Effector memory CD4-positive, alpha-beta T cell (primary cell): ENCODE measurements around the gene PCDH9.

Source experiments
- DNase-seq, 3 donors: peaks; one replicate each; pipeline ENCODE4 v3.0.0-alpha.2; 2020
- H3K27ac ChIP-seq: 2 replicates; pipeline ENCODE4 v1.7.0; 2013; ENCODE audit warnings: mild to moderate bottlenecking, low read length, moderate library complexity; ENCODE audit not compliant: insufficient read depth, poor library complexity, severe bottlenecking
- H3K27me3 ChIP-seq: replicated peaks from 2 replicates; pipeline ENCODE4 v1.7.0; 2013; ENCODE audit warnings: mild to moderate bottlenecking, low read length; ENCODE audit not compliant: insufficient read depth, control insufficient read depth, poor library complexity, severe bottlenecking
- H3K36me3 ChIP-seq: 2 replicates; pipeline ENCODE4 v1.7.0; 2013; ENCODE audit warnings: mild to moderate bottlenecking, low read length, moderate library complexity; ENCODE audit not compliant: control insufficient read depth, insufficient read depth
- H3K4me1 ChIP-seq: 2 replicates; pipeline ENCODE4 v1.7.0; 2013; ENCODE audit warnings: low read length, mild to moderate bottlenecking; ENCODE audit not compliant: control insufficient read depth, insufficient read depth, poor library complexity, severe bottlenecking
- H3K4me3 ChIP-seq: 2 replicates; pipeline ENCODE4 v1.7.0; 2013; ENCODE audit warnings: low read length, low read depth, mild to moderate bottlenecking; ENCODE audit not compliant: insufficient read depth, poor library complexity, severe bottlenecking
- H3K9me3 ChIP-seq: 2 replicates; pipeline ENCODE4 v1.7.0; 2013; ENCODE audit warnings: mild to moderate bottlenecking, low read length, moderate library complexity; ENCODE audit not compliant: control insufficient read depth

Gene PCDH9

GRCh38 chr13:66971004-66971403, 259.1 kb downstream of the PCDH9 start:
- no peak for DNase-seq
- no peaks in the 10 kb centered on the region for H3K36me3 ChIP-seq
- no peak overlapping the region for H3K4me3 ChIP-seq
- no peak overlapping the region for H3K27ac ChIP-seq
- no peaks in the 10 kb centered on the region for H3K9me3 ChIP-seq
- no peaks in the 10 kb centered on the region for H3K4me1 ChIP-seq
- no peaks in the 10 kb centered on the region for H3K27me3 ChIP-seq

- H3K9me3 ChIP-seq, result no peaks in the 10 kb centered on the region
- no peaks in the 10 kb centered on the region for H3K4me1 ChIP-seq
- no peak overlapping the region for H3K4me3 ChIP-seq
- no peak overlapping the region for H3K27ac ChIP-seq
- no peaks in the 10 kb centered on the region for H3K36me3 ChIP-seq
- no peaks in the 10 kb centered on the region for H3K27me3 ChIP-seq
- no peak for DNase-seq
Observed at GRCh38 chr13:66969291-66969690, 260.8 kb downstream of the PCDH9 start.

- Histone ChIP-seq H3K9me3 (no peaks in the 10 kb centered on the region), H3K36me3 (no peaks in the 10 kb centered on the region), H3K4me1 (no peaks in the 10 kb centered on the region), H3K27me3 (no peaks in the 10 kb centered on the region), H3K27ac (no peak overlapping the region), H3K4me3 (no peak overlapping the region)
- no peak for DNase-seq
Observed at GRCh38 chr13:66967811-66968597, 262.1 kb downstream of the PCDH9 start.

GRCh38 chr13:66965181-66965580, 265.0 kb downstream of the PCDH9 start:
- Histone ChIP-seq H3K9me3 (no peaks in the 10 kb centered on the region), H3K36me3 (no peaks in the 10 kb centered on the region), H3K27ac (no peak overlapping the region), H3K27me3 (no peaks in the 10 kb centered on the region), H3K4me3 (no peak overlapping the region), H3K4me1 (no peaks in the 10 kb centered on the region)
- no peak for DNase-seq

- Histone ChIP-seq H3K36me3 (no peaks in the 10 kb centered on the region), H3K4me3 (no peak overlapping the region), H3K9me3 (no peaks in the 10 kb centered on the region), H3K27me3 (no peaks in the 10 kb centered on the region), H3K4me1 (no peaks in the 10 kb centered on the region), H3K27ac (no peak overlapping the region)
- DNase-seq, result no peak
Observed at GRCh38 chr13:66962953-66963352, 267.2 kb downstream of the PCDH9 start.

- H3K27me3 ChIP-seq, result no peaks in the 10 kb centered on the region
- H3K4me1 ChIP-seq, result no peaks in the 10 kb centered on the region
- no peaks in the 10 kb centered on the region for H3K36me3 ChIP-seq
- H3K27ac ChIP-seq, result no peak overlapping the region
- H3K9me3 ChIP-seq, result no peaks in the 10 kb centered on the region
- H3K4me3 ChIP-seq, result no peak overlapping the region
- DNase-seq, result no peak
Observed at GRCh38 chr13:66958611-66959010, 271.5 kb downstream of the PCDH9 start.

- no peaks in the 10 kb centered on the region for H3K9me3 ChIP-seq
- no peak overlapping the region for H3K27ac ChIP-seq
- H3K27me3 ChIP-seq, result no peaks in the 10 kb centered on the region
- no peaks in the 10 kb centered on the region for H3K36me3 ChIP-seq
- no peaks in the 10 kb centered on the region for H3K4me1 ChIP-seq
- H3K4me3 ChIP-seq, result no peak overlapping the region
- no peak for DNase-seq
Observed at GRCh38 chr13:66952507-66952906, 277.6 kb downstream of the PCDH9 start.

- Histone ChIP-seq H3K27ac (no peak overlapping the region), H3K4me1 (no peaks in the 10 kb centered on the region), H3K4me3 (no peak overlapping the region), H3K9me3 (no peaks in the 10 kb centered on the region), H3K36me3 (no peaks in the 10 kb centered on the region), H3K27me3 (no peaks in the 10 kb centered on the region)
- DNase-seq, result no peak
Observed at GRCh38 chr13:66951426-66951825, 278.7 kb downstream of the PCDH9 start.

- no peaks in the 10 kb centered on the region for H3K4me1 ChIP-seq
- H3K4me3 ChIP-seq, result no peak overlapping the region
- no peaks in the 10 kb centered on the region for H3K36me3 ChIP-seq
- H3K27ac ChIP-seq, result no peak overlapping the region
- no peaks in the 10 kb centered on the region for H3K9me3 ChIP-seq
- H3K27me3 ChIP-seq, result no peaks in the 10 kb centered on the region
- DNase-seq, result no peak
Observed at GRCh38 chr13:66950666-66951065, 279.5 kb downstream of the PCDH9 start.

- Histone ChIP-seq H3K4me3 (no peak overlapping the region), H3K36me3 (no peaks in the 10 kb centered on the region), H3K27ac (no peak overlapping the region), H3K27me3 (no peaks in the 10 kb centered on the region), H3K4me1 (no peaks in the 10 kb centered on the region), H3K9me3 (no peaks in the 10 kb centered on the region)
- DNase-seq, result no peak
Observed at GRCh38 chr13:66948910-66949309, 281.2 kb downstream of the PCDH9 start.
